A549 (cell line): ENCODE results near the gene PPP2R5B.

Source experiments
- CHD2 ChIP-seq: fragments of 150-350 bp; IDR thresholded peaks from 2 replicates; pipeline ENCODE4 v1.6.1; 2014; ENCODE audit warnings: low read length; ENCODE audit not compliant: partially characterized antibody
- TF ChIP-seq, protein P1 (sequence below): IDR thresholded peaks from 2 replicates; pipeline ENCODE4 v1.6.1; 2012

DNA sequence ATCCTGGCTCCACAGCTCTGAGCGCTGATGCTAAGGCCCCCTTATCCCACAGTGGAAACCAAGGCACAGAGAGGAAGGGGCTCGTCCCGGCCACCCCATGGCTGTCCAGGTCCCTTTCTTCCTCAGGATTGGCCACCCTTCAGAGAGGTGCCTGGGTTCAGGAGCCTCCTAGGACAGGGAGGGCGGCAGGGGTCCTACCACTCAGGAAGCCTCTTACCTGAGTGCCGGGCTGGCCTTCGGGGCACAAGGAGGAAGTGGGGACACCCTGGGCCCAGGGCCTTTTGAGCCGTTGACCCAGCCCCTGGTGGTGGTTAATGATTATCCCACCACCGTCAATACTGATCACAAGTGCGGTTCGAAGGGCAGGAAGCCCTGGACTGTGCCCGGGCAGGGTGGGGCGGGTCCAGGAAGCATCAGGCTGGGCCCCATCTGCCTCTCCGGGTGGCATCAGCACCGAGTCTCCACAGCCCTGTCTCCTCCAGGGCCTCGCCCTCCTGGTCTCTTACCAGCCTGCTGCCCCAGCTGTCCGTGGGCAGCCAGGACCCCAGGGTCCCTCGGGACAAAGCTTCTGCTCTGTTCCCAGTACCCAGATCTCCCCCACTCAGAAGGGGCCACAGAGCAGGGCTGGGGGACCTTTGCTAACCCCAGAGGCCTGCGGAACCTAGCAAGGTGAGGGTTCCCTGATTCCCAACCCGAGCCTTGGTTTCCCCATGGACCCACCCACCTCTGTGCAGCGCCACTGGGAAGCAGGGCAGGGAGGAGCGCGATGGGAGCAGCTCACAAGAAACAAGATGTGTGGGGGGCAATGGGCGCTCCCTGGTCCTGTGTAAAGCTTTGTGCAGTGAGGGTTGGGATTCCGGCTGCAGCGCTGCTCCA is 31.1 kb upstream of the PPP2R5B start:
- TF ChIP-seq, protein P1, sequence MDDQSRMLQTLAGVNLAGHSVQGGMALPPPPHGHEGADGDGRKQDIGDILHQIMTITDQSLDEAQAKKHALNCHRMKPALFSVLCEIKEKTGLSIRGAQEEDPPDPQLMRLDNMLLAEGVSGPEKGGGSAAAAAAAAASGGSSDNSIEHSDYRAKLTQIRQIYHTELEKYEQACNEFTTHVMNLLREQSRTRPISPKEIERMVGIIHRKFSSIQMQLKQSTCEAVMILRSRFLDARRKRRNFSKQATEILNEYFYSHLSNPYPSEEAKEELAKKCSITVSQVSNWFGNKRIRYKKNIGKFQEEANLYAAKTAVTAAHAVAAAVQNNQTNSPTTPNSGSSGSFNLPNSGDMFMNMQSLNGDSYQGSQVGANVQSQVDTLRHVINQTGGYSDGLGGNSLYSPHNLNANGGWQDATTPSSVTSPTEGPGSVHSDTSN: 0 out of 2 replicates have a peak, but pooled peaks have one; percentile 26
- no peak for TF ChIP-seq CHD2
